HPDE6-E6E7 (cell line): Measurements from ENCODE around the gene SCUBE3.

Source experiments
- DNase-seq: peaks from one replicate; pipeline ENCODE4 v3.0.0; 2011; ENCODE audit warnings: missing footprints; ENCODE audit errors: extremely low spot score

The SCUBE3 gene

DNA sequence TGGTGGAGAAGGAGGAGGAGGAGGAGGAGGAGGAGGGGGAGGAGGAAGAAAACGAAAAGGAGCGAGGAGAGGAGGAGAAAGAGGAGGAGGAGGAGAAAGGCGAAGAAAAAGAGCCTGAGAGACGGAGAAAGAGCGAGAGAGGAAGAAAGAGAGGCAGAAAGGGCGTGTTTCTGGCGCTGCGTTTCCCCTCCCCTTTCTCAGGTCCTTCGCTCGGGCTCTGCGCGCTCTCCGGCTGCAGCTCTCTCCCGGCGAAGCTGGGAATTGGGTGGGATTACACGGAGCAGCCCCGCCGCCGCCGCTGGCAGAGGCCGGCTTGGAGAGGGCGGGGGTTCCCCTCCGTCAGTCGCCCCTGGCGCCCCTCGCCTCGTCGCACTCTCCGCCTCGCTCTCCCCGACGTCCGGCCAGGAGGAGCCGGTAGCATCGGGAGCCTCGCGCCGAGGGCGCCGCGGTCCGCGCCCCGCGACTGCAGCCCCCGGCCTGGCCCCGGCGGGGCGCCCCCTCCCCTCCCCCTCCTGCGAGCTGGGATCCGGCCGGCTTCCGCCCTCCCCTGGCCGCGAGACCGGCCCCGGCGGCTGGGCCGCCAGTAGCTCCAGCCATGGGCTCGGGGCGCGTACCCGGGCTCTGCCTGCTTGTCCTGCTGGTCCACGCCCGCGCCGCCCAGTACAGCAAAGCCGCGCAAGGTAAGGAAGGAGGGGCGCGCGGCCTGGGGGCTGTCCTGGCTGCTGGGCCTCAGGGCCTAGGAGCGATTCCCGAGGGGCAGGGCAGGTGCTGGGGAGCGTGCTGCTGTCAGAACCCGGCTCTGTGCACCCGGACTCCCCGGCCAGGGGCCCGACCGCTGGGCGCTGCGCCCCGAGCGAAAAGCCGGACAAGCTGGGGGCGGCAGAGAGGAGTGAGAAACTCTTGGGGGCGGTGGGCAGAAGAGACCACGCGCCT, at the start of gene SCUBE3:
Gene SCUBE3 (plus strand): TSS at position 133 of the 933 bp plus-strand sequence. CDS start 463 bp downstream, at position 596.
- peak; percentile 37 for DNase-seq

DNA sequence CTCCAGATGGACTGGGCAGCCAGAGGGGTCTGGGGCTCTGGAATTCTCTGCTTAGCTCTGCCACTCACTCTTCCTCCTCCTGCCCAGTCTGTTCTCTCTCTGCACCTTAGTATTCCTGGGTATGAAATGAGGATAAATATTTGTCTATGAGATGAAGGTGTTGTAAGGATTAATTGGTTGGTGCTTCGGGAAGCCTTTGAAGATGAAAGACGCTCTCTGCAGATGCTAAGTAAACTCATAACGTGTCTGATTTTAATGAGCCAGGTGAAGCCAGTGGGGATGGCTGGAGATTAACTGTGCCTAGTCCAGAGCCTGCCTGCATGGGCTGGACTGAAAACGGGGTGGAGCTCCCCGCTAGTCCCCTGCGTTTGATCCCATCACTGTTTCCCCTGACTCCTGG, 49.5 kb upstream of the SCUBE3 start:
- no peak for DNase-seq

DNA sequence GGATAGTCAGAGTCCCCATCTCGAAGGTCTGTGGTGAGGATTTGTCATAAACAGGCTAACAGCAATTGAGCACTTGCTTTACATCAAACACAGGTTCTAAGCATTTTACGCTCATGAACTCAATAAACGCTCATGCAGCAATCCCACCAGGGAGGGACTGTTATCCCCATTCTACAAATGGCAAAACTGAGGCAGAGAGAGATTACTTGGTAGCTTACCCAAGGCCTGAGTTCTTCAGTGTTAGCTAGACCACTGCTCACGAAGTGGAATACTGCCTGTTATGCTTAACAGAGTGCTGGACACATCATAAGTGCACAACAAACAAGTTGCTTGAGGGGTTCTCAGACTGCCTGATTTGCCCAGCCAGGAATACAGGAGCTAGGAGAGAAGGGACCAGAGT, 48.9 kb upstream of the SCUBE3 start:
- DNase-seq: no peak

DNA sequence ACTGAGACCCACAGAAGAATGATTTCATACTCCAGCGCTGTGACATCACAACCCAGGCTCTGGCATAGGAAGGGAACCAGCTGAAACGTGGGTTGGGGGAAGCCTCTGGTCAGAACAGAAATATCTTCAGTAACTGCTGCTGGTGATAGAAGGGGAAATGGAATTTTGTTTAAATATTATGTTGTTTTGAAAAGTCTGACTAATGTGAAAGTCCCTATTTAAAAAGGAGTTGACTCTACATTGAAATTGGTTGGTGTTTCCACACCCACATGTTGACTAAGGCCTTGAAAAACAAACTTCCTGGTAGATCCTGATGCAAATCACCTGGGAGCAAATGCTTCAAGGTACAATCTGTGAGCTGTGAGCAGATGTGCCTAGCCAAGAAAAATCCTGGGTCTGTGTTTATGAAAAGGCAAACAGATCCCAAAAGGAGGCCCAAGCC, 48.1 kb upstream of the SCUBE3 start:
- peak; percentile 78 for DNase-seq

DNA sequence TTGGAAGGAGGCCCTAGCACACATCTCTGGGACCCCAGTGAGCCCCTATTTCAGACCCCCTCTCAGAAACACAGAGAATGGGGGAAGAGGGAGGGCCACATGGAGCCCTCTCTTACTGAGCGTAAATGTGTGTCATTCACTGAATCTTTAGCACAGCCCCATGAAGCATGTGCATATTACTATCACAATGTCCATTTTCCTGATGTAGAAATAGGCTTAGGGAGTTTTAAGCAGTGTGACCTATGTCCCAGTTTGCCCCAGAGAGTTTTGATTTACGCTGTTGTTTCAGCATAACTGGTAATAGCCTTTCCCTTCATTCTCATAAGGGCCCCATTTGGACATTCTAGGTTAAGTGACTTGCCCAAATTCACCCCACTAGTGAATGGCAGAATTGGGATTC, 47.6 kb upstream of the SCUBE3 start:
- DNase-seq: no peak

DNA sequence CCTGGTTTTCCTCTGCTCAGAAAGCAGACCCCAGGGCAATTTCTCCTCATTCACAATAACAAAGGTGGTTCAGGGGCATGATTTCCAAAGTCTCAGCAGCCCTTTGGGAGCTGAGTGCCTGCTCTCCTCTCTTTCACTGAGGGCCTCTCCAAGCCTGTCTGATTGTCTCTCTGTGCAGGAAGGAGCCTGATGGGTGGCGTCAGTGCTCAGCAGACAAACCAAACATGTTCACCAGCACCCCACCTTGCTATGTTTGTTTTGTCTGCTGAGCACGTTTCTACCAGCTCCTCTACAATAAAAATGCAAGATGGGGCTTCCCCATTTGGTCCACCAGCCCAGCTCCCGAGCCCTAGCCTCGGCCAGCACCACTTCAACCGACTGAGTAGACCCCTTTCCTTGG, 47.2 kb upstream of the SCUBE3 start:
- DNase-seq: no peak

DNA sequence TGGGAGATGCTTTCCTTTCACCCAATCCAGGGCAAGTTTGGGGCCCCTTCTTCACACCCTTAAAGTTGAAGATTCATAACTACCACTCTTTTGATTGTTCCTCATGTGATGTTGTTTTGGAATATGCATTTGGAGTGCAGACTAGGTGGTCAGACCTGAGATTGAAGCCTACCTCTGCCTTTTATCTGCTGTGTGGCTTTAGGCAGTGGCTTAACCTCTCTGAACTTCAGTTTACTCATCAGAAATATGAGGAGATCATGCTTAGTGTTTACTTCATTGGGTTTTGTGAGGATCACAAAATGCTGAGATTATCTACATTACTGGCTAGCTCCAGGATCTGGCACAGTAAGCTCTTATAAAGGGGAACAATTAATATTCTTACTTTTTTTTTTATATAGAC, 46.3 kb upstream of the SCUBE3 start:
- DNase-seq: no peak

DNA sequence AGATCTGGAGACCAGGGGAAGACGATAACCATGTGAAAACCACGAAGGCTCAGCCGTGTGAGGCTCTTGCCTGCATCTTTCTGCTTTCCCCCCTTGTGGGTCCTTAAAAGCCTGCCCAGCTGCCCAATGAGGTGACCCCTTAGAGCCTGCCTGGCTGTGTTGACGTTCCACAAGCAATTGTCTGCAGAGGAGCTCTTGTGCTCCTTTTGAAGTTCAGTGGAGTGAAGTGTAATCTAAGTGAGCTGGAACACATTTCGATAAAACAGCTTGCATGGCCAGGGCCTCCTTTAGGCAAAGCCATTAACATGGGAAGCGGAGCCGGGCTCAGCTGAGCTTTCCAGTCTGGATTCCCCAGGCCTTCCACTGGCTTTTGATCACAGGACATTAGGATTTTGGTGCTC, 45.3 kb upstream of the SCUBE3 start:
- DNase-seq: no peak

DNA sequence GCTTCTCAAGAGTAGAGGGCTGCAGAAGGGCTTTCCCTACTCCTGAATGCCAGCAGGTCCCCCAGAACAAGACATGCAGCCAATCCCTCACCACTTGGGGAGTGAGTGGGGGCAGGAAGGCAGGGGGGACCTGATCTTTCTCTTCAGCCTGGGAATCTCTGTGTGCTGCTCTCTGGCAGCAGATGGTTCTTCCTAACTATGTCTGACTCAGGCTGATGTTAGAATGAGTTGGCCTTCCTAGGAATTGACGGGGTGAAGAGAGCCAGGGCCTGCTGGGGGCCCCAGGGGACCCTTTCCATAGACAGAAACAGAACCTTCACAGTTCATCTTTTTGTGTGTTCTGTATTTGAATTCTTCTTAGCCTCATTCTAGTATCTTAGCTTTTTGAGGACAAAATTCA, 43.6 kb upstream of the SCUBE3 start:
- no peak for DNase-seq

DNA sequence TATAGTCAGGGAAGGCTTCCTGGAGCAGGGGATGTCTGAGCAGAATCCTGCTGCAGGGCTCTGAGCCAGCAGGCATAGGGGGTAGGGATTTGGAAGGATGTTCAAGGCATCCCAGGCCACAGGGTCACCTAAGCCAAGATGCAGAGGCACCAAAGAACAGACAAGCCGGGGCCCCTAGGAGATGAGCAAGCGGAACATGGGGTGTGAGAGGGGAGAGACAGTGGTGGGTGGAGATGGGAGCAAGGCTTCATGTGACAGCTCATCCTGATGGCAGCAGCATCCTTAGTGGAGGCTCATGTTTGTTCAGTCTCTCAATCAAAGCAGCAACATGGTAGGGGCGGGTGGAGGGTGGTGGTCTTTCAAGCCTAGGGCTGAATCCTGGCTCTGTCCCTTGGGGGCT, 42.9 kb upstream of the SCUBE3 start:
- DNase-seq: no peak

DNA sequence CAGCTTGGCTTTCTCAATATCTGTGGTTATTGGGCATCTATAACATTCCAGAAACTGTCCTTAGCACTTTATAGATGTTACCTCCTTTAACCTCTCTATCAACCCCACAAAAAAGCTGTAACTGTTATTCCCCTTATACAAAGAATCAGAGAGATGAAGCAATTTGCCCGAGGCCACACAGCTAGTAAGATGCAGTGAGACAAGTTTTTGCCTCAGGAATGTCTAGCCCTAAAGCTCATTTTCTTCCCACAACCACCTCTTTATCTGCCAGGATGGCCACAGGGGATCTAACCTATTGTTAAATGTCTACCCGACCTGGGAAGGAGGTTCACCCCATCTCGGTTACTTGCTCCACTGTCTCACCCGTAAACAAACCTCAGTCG, 40.7 kb upstream of the SCUBE3 start:
- no peak for DNase-seq

DNA sequence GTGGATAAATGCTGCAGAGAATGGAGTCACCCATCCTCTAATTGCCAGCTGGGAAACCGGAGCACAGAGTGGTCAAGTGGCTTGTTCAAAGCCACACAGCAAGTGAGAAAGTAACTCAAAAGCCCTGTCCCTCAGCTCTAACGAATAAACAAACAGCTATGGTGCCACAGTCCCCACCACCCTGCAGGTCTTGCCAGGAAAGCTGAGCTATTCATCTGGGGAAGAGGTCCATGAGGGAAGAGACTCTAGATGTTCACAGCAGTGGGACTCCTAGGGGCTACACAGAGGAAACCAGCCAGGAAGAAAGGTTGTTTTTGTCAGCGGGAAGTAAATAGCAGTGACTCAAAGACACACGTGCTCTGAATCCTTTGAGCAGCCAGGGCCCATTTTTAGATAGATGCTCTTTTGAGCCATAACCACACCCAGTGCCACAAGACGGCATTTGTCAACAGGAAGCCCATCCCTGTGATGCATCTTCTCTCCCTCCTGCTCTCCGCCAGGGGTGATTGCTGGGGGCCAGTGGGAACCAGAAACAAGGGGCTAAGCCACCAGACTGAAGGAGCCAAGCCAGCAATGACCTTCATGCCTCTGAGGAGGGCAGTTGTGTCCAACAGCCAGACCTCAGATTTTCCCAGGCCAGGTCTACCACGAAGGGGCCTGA, 40.2 kb upstream of the SCUBE3 start:
- DNase-seq: no peak

DNA sequence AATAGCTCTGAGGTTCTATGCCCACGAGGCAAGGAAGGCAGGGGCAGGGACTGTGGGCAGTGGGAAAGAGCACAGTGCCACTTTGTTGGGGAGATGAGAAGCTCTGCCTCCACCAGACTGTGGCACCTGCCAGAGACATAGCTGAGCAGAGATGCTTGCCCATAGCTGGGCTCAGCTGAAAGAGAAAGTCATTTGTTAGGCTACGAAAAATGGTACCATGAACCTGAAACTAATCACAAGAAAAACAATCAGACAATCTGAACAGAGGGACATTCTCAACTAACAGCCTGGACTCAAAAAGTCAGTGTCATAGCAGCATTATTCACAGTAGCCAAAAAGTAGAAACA, 39.7 kb upstream of the SCUBE3 start:
- DNase-seq: no peak

DNA sequence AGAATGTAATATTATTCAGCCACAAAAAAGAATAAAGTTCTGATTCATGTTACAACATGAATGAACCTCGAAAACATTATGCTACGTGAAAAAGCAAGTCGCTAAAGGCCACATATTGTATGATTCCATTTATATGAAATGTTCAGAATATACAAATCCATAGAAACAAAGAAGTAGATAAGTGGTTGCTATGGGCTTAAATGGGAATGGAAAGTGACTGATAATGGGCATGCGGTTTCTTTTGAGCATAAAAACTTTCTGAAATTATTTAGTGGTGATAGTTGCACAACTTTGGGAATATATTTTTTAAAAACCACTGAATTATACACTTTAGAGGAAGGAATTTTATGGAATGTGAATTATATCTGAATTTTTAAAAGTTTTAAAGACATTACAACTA, 39.3 kb upstream of the SCUBE3 start:
- DNase-seq: no peak

DNA sequence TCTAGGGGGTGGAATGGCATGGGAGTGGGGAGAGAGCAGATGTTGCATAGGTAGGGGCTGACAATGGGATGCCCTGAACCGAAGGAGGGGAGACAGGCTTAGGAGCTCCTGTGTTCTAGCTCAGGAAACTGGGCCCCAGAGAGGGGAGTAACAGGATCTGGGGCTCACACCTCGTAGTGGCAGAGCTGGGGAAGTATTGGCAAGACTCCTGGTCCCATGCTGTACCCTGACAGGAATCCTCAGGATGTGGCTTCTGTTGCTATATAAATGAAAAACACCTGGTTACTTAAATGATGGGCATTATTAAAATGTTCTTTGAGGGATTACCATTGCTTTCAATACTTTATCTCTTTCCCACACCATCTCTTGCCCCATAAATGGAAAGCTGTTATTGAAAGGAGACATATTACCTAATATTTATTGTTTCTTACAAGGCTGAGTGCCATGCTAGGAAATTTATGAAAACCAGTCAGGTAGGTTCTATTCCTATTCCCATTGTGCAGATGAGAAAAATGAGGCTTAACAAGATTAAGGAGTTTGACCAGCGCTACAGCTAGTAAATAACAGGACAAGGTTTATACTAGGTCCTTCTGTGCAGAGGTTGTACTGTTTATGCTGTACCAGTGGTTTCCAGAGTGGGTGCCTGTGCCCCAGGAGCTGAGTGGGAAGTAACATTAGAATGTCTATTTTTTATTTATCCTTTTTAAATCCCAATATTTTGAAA, 37.3 kb upstream of the SCUBE3 start:
- no peak for DNase-seq

DNA sequence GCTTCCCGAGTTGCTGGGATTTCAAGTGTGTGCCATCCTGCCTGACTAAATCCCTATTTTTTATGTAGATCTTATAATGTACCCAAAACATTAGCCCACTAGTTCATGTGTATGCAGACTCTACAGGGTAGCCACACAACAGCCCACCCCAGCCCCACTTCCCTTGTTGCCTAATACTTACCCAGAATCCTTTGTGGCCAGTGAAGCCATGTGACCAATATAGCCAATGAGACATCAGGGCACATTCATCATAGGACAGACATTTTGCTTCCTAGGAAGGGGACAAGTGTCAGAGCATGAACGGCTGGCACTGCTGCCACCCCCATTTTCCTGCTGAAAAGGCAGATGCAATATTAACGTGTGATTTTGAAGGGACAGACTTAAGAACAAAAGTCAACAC, 36.6 kb upstream of the SCUBE3 start:
- DNase-seq: no peak

DNA sequence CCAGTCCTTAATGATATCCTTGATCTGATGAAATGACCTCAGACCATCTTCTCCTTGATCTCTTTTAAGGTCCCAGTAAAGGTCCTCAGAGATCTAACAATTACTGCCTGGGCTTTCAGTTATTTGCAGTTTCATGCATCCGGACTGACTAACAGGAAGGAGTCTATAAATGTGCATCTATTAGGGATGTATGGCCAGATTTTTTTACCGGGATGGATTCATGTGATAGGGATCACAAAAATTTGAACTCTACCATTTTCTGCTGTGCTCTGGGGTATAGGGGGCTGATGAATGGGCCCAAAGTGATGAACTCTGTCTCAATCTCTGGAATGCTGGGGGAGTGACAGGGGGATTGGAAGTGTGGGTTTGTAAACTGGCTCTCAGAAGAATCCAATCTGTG, 36.2 kb upstream of the SCUBE3 start:
- DNase-seq: no peak

DNA sequence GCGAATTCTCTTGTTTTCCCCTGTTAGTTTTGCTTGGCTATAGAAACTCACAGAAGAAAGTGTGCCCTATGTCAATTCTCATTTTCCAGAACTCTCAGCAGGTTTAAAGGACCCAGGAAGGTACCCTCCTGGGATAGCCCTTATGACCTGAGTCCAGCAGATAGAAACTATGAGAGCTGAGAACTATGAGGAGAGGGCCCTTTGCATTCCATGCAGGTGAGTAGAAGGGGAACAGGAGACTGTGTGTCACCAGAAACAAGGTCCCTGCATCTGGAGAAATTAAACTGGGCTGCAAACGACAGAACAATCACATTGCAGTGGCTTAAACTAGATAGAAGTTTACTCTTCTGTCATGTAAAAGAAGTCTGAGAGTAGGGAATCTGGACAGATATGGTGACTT, 35.7 kb upstream of the SCUBE3 start:
- no peak for DNase-seq

DNA sequence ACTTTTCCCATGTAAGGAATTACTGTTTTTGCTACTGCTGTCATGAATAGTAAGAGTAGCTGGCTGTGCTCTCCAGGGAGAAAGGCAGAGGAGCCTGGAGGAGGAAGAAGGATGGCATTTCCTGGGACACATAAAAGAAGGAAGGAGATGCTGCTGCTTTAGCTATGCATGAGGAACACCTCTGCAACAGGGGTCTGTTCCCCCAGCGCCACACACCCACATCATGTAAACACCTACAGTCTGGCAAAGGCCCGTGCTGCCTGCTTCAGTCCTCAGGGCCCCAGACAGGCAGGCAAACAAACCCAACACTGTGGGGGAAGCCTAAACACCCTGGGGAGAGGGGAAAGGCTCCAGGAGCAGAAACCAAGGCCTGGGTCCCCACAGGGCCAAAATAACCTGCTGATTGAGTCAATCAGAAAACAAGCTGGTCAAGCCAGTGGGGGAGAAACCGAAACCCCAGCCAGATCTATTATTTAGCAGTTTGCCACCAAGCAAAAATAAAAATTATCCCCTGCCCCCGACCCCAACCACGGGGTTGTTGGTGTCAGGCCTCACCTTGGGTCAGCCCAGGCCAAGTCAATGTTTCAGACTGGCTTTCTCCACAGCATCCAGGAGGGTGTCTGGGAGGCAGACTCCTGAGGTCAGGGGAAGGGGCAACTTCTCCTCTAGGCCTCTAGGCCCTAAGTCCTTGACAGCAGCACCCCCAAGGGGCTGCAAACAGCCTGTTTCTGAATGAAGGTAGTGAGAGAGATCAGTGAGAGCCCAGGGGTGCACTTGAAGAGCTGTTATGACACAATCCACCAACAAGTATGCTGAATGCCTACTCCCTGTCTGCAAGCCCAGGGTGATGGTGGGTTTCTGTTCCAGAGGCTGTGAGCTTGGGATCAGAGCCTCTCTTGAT, 34.6 kb upstream of the SCUBE3 start:
- DNase-seq: no peak

DNA sequence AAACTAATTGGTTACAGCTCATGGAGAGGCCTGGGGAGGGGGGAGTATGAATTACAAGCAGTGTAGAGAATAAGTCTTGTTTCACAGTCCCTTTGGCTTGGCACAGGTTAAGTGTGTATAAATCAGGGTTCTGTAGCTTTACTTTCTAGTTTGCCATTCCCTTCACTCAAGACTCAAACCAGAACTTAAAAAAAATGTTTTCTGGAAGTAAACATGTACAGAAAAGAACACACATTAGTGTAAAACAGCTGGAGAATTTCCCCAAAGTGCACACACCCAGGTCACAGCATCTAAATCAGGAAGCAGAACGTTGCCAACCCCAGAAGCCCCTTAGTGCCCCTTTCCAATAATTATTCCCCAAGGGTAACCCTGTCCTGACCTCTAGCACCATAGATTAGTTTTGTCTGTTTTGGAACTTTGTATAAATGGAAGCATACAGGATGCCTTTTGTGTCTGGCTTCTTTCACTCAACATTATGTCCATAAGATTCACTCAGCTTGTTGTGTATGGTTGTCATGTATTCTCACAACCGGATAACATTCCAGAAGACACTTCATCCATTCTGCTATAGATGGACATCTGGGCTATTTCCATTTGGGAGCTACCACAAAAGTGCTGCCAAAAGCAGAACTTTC, 33.7 kb upstream of the SCUBE3 start:
- DNase-seq: no peak

DNA sequence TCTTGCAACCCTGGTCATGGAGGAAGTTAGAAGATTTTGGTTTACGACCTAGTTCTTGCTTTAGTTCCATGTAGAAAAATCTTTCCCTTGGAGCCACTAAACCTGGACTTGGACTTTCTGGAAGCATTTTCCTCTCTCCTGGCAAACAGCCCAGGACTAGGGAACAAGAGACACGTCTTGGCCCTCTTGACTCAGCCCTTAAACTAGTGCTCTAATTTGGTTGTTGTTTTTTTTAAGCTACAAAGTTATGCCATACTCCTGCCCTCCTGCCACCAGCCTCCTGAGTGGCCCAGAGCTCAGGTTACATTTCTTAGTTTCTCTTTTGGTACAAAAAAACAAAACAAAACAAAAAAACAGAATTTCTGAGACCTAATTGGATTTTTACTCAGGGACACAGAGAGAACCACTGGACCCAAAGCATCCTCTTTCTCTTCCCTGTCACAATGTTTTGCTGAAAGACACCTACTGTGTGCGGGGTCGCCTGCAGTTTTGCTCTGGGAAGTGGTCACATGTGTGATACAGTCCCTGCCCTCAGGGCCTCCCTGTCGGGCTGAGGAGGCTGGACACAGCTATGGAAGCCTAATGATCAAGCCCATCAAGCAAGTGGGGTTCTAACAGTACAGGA, 32.3 kb upstream of the SCUBE3 start:
- DNase-seq: no peak
